ENCODE measurements around the gene NETO2.

The NETO2 gene

GRCh38 chr16:47045459-47045858 lies 98.3 kb downstream of the NETO2 start:
- CTCF ChIA-PET: no interaction called here
- no peak for DNase-seq (ENCODE audit: low read depth, low spot score)

GRCh38 chr16:47045023-47045422 lies 98.7 kb downstream of the NETO2 start:
- TF ChIP-seq, protein P1, sequence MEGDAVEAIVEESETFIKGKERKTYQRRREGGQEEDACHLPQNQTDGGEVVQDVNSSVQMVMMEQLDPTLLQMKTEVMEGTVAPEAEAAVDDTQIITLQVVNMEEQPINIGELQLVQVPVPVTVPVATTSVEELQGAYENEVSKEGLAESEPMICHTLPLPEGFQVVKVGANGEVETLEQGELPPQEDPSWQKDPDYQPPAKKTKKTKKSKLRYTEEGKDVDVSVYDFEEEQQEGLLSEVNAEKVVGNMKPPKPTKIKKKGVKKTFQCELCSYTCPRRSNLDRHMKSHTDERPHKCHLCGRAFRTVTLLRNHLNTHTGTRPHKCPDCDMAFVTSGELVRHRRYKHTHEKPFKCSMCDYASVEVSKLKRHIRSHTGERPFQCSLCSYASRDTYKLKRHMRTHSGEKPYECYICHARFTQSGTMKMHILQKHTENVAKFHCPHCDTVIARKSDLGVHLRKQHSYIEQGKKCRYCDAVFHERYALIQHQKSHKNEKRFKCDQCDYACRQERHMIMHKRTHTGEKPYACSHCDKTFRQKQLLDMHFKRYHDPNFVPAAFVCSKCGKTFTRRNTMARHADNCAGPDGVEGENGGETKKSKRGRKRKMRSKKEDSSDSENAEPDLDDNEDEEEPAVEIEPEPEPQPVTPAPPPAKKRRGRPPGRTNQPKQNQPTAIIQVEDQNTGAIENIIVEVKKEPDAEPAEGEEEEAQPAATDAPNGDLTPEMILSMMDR (IDR thresholded peaks at IDR 0.05; ENCODE audit: insufficient read depth, low read length, missing control alignments): no peak
- CTCF ChIA-PET: interaction anchor here (1.8 kb wide), 1 partner anchor 1120 kb away, joined by 5 read pairs; no protein-coding TSS in a partner anchor
- no peak overlapping the region for H3K4me3 ChIP-seq (ENCODE audit: low read depth, low read length)
- DNase-seq (ENCODE audit: low read depth, low spot score): no peak
- POLR2A ChIA-PET: no interaction called here

More at GRCh38 chr16:47045459-47045858, 98.3 kb downstream of the NETO2 start:
- H3K4me3 ChIP-seq (ENCODE audit: low read depth, low read length): no peak overlapping the region
- TF ChIP-seq, protein P1 (IDR thresholded peaks at IDR 0.05; ENCODE audit: insufficient read depth, low read length, missing control alignments): no peak
- POLR2A ChIA-PET: no interaction called here

- TF ChIP-seq, protein P1 (IDR thresholded peaks at IDR 0.05; ENCODE audit: insufficient read depth, low read length, missing control alignments): no peak
- no peak overlapping the region for H3K4me3 ChIP-seq (ENCODE audit: low read depth, low read length)
- ChIA-PET POLR2A (no interaction called here), CTCF (interaction anchor here (1.0 to 1.8 kb wide), 3 partner anchors 9 to 1121 kb away, joined by 3 to 5 read pairs (median 3); no protein-coding TSS in a partner anchor)
- no peak for DNase-seq (ENCODE audit: low read depth, low spot score)
Measured at GRCh38 chr16:47043970-47044684, 99.6 kb downstream of the NETO2 start.

DNA sequence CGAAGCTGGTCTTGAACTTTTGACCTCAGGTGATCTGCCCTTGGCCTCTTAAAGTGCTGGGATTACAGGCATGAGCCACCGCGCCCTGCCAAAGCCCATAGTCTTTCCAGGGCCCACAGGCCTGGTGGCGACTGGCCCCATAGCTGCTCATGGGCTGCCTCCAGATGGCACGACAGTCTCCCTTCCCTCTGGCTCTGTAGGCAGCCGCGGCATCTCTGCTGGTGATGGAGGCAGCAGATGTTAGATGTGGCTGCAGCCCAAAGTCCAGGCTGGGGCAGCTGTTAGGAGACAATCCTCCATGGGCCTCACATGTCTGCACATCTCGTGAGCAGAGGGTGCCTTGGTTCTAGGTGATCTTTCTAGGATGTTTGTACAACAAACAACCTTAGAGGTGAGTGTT lies 100.5 kb downstream of the NETO2 start:
- no peak overlapping the region for H3K4me3 ChIP-seq (ENCODE audit: low read depth, low read length)
- CTCF ChIA-PET: interaction anchor here (1.5 to 1.8 kb wide), 2 partner anchors 11 to 1122 kb away, joined by 3 to 5 read pairs; no protein-coding TSS in a partner anchor
- TF ChIP-seq, protein P1 (IDR thresholded peaks at IDR 0.05; ENCODE audit: insufficient read depth, low read length, missing control alignments): no peak
- POLR2A ChIA-PET: no interaction called here
- no peak for DNase-seq (ENCODE audit: low read depth, low spot score)

DNA sequence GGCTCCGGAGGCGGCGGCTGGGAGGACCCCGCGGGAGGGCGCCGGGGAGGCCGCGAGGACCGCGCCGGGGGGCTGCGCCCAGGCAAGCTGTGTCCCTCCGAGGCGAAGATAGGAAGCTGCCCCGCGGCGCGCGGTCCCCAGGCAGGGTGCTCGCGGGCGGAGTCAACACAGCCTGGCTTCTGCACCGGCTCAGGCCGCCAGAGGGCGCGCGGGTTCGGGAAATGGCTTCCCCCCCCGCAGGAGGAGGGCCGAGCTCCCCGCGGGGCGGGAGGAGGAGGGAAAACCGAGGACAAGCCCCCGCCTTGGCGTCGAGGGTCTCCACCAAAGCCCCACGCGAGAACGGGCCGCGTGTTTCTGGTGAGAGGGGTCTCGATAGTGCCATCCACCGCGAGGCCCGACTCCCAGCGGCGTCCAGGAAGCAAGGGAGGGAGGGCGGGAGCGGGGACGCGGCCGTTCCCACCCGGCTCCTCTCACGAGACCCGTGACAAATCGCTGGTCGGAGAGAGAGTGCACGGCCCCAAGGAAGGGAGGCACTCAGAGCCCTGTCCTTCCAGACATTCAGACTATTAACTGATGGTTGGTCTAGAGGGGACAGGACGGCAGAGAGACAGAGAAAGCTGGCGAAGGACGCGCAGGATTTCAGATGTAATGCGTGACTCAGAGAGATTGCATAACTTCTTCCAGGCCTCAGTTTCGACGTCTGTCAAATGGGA lies 105.8 kb downstream of the NETO2 start:
- H3K4me3 ChIP-seq (ENCODE audit: low read depth, low read length): peak overlapping the region; percentile 70
- TF ChIP-seq, protein P1 (IDR thresholded peaks at IDR 0.05; ENCODE audit: insufficient read depth, low read length, missing control alignments): peak; percentile 99
- ChIA-PET POLR2A (no interaction called here), CTCF (interaction anchor here (0.6 to 4.0 kb wide), 40 partner anchors 9 to 1593 kb away, joined by 3 to 38 read pairs (median 4); partner anchors contain the start of gene NETO2)
- no peak for DNase-seq (ENCODE audit: low read depth, low spot score)

DNA sequence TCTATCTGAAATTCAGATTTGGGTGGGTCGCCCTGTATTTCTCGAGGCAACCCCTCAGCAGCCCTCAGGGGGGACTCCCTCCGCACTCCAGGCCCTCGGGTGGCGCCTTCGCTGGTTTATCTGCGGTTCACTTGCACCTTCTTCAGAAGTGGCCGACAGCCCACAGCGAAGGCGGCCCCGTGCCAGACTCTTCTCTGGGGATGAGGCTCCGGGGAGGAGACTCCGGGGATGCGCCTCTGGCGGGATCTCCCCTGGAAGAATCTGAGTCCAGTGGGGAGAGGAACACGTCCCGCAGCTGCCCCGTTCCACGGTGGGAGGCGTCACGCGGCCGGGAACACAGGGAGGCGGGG lies 106.4 kb downstream of the NETO2 start:
- CTCF ChIA-PET: interaction anchor here (0.6 to 4.0 kb wide), 35 partner anchors 9 to 1593 kb away, joined by 3 to 38 read pairs (median 4); partner anchors contain the start of gene NETO2
- no peak for DNase-seq (ENCODE audit: low read depth, low spot score)
- H3K4me3 ChIP-seq (ENCODE audit: low read depth, low read length): peak overlapping the region; percentile 70
- TF ChIP-seq, protein P1 (IDR thresholded peaks at IDR 0.05; ENCODE audit: insufficient read depth, low read length, missing control alignments): no peak
- POLR2A ChIA-PET: no interaction called here

Measured in AG04449 (cell line).